CD4-positive, alpha-beta T cell treated with Interleukin-4 for 1 hour (primary cell): ENCODE data around the gene SAMSN1.
"Not testable (repeated sequence)": the region's sequence is repeated elsewhere in the genome, so short reads cannot be mapped to it uniquely, and the experiment has no call there.

Experiments used
- DNase-seq, 2 donors: peaks; one replicate each; pipeline ENCODE4 v3.0.0-alpha.2; 2020 to 2022

The SAMSN1 gene

DNA sequence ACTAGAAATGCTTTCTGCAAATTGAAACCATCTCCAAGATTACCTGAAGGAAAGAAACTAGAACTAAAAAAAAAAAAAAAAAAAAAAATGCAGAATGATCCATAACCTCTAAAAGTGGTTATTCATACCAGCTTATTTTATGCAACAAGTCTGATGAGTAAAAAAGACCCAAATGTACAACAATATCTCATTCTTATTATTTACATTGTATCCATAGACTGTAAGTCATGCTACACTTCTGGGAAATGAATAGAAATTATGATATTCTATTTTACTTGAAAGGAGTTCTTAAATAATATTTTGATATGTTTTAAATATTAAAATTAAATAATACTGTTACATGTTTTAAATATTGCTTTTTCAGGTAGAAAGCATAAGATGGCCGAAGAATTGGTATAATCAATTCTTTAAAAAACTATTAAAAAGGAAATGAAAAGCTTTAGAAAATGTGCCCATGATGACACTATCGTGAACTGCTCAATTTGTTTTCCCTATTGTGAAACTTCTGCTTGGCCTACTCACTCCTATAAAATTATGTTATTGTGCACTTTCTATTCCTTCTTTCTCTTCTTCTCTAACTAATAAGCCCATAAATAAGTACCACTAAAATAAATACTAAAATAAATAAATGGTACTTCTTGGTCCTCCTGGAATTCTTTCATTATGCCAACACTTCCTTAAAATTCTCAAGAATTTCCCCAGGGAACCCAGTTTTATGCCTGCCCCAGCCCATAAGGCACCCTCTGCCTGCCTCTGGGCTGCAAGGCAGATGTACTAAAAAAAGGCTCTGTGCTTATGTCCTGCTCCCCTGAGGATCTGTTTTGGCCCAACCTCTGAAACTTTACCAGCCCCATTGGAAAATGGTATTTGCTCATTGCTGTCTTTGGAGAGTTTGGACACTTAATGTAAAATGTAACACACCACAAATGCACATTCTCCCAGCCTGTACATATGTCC, 18.1 kb downstream of the SAMSN1 start:
- DNase-seq = no peak

DNA sequence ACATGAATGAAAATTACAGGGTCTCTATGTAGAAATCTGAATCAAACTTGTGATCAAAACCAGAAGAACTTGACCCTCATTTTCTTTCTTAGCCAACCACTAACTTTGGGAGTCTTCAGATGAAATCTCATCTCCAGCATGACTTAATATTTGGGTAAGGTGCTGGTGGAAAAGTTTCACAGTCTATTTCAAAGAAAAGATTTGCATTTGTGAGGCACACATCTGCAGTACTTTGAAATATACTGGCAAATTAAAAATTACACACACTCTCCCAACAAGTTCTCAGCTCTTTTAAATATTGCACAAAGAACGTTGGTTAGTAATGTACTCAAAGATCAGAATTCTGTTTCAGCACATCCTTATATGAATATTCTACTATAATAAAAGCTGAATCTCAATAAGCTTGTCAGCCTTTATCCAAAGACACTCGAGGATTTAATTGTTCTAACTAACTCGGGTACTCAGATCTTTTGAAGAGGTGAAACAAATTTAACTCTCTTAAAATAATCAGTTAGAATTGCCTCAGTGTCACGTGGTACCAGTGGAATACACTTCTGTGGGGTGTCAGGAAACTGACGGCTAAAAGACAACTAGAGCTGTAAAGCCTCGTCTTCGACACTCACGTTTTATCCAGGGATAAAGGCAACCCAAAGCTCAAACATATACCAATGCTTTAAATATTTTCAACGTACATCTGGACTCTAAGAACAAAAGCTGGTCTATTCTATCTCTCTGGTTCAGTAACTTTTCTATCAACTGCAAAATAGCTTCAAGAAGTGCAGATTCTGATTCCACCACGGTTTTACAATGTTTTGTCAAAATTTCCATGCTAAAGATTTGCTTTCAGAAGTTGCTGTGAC, 19.0 kb downstream of the SAMSN1 start:
- DNase-seq = peak in 1 of 2 donors; percentile 53

DNA sequence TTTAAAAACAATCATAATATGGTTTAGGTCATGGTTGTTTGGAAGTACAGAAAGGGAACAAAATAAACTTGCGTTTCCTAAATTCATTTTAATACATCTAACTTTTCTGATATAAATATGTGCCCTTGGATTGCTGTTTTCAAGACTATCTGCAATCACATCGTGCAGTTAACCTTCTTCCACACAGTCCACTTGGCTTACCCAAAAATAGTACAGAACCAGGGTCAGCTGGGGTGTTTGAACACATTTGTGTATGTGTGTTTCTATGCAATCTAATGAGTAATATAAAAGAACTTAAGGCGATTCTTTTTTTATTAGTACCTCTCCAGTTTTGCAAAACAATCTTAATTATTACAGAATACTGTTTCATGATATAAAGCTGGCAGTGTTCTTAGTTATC, 19.9 kb downstream of the SAMSN1 start:
- DNase-seq = no peak

- peak; percentile 36 to 52 for DNase-seq
These were observed 22.9 kb downstream of the SAMSN1 start for GRCh38 chr21:14523234-14523633.

DNA sequence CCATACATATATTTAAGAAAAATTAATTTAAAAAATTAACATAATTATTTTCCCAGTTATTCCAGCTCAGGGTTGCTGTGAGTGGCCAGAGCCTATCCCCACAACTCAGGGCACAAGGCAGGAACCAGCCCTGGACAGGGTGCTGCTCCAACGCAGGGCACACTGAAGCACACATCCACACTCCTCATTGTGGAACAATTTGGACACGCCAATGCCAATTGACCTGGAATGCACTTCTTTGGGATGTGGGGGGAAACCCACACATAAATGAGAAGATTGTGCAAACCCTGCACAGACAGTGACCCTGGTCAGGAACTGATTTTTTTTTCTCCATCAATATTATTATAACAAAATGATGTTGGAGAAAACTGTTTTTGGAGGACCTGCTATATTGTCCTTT, 23.4 kb downstream of the SAMSN1 start:
- no peak for DNase-seq

- no peak for DNase-seq
These were observed 25.6 kb downstream of the SAMSN1 start for GRCh38 chr21:14520535-14520934.

DNA sequence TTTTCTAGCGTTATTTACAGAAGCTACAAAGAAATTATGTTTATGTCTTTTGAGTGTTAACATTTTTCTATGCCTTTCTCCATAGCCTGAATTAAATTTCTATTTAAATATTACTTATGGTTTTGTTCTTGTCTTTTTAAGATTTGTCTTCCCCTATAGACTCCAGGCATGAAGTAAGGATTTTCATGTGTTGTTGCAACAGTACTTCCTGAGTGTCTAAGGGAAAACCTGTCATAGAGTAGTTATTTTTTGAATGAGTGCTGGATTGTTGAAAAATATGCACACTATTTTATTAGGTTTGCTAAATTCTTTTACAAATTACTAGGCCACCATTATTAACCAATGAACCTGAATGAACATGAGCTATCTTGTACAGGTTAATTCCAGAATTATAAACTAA, 27.1 kb downstream of the SAMSN1 start:
- no peak for DNase-seq

DNA sequence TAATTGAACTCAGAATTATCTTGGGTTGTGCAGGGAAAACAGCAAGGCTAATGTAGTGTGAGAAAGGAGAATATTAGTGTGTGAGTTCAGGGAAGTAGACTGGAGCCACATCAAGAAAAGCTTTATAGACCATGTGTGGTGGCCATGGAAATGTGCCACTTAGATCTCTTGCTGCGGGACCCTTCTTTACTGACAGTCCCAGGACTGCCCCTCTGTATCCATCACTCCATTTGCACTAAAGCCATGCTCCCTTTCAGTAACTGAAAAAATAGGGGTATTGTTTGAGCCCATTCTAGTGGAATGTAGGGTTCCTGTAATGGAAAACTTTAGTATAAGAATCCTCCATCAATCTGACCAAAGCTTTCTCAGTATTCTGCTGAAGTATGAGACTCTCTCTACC, 32.3 kb downstream of the SAMSN1 start:
- DNase-seq = no peak

GRCh38 chr21:14506859-14507457, 39.2 kb downstream of the SAMSN1 start:
- not testable (repeated sequence) for DNase-seq

DNA sequence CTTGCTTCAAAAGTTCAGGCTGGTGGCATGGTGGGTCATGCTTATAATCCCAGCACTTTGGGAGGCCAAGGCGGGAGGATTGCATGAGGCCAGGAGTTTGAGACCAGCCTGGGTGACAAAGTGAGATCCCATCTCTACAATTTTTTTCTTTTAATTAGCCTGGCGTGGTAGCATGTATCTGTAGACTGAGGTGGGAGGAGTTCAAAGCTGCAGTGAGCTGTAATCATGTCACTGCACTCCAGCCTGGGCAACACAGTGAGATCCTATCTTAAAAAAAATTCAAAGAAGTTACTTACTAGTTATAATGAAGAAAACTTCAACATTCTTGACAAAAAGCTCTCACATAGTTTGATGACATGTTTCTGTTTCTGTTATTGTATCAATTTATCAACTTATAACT, 45.2 kb downstream of the SAMSN1 start:
- DNase-seq = no peak

GRCh38 chr21:14499316-14499715, 46.8 kb downstream of the SAMSN1 start:
- DNase-seq = no peak

GRCh38 chr21:14497825-14498224, 48.3 kb downstream of the SAMSN1 start:
- no peak for DNase-seq

- DNase-seq = no peak
These were observed 51.0 kb downstream of the SAMSN1 start for GRCh38 chr21:14495075-14495474.

GRCh38 chr21:14494181-14494580, 51.9 kb downstream of the SAMSN1 start:
- DNase-seq = not testable (repeated sequence)

GRCh38 chr21:14493731-14494130, 52.4 kb downstream of the SAMSN1 start:
- no peak for DNase-seq

DNA sequence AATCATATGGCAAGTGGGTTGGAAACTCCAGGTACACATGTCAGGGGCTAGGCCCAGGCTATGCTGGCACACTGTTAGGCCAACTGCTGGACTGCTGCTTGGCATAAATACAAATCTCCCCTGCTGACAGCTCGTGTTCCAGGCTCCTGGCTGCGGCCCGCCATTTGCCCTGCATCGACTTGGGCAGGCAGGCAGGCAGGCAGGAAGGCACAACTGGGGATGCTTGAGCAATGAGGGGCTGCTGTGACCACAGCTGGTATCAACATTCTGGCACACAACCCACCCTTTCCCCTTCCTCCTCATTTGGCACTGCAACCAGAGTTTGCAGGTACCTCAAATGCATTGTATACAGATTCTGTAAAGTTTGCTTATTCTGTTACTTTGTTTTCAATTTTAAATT, 53.2 kb downstream of the SAMSN1 start:
- no peak for DNase-seq

DNA sequence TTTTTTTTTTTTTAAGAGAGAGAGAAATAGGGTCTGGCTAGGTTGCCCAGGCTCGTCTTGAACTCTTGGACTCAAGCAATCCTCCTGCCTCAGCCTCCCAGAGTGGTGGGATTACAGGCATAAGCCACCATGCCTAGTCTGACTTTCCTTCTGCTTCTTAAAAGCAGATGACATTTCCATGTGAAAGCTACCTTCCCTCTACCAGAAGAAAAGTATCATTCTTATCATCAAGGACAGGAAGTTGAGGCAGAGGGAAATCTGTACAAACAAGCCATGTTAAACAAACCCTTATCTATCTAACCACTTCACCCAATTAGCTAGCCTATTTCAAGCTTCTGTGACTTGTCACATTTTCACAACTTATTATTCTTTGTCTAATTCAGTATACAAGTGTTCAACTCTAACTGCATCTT, 54.8 kb downstream of the SAMSN1 start:
- DNase-seq = no peak

DNA sequence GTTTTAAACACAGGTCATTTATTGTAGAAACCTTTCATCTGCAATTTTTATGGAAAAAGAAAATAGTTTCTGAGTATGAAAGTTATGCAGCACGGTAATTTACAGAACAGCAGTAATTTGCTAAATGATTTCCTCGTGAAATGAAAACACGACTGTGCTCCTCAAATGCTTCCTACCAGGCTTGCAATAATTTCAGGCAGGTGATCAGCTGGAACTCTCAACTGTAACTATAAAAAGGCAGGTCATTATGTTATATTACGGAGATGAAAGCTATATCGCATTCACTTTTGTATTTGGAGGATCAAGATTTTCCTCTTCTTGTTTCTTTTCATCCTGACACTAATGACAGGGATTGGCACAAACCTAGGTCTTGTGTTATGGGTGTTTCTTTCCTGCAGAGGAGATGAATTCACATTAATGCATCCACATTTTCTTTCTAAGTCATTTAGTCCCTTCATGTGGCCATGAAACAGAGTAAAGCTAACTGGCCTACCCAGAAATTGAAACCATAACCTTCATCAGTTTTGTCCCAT, 57.4 kb downstream of the SAMSN1 start:
- no peak for DNase-seq

DNA sequence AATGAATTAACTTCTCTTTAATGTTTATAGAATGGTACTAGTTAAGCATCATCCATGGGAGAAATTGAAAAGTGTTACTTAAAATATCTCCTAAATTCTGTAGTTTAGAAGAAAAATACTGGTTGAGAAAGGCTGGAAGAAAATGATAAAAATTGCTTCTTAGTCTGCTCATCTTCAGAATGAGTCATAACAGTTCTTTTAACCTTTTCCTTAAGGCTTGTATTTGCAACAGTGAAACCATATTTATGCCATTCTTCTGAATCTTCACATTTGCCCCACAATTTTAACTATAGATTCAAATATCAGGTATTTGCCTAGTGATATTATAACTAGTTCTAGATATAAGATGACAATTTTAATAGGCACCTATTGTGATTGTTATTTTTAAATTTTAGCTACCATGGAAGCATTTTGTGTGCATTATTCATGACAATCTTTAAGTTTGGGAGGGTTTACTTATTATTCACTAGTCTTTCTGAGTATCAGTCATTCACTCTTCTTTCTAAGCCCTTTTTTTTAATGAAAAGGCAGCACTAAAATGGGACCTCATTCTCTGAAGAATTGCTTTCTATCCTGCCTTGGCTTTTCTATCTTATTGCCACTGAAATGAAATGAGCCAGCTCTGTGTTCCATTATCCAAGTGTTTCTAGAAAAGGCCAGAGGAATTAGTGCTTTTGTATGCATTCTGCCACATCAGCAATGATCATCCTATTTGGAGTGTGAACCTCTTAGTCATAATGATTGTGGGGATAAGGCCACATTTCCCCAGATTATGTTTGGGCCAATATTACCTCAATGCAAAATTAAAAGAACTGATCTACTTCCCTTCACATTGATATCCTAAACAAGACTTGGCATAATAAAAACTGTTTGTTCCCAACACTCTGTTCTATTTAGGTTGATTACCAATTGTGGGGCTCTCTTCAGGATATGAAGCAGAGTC, 58.4 kb downstream of the SAMSN1 start:
- no peak for DNase-seq

- DNase-seq = no peak
These were observed 59.2 kb downstream of the SAMSN1 start for GRCh38 chr21:14486869-14487268.

GRCh38 chr21:14484188-14485009, 61.7 kb downstream of the SAMSN1 start:
- DNase-seq = no peak
